B cell (primary cell): ENCODE measurements around the gene INSM1. TPM values are rescaled to one million over a fixed set of nuclear protein-coding genes. Genes with fewer than 3 reads are reported as not detected.

Experiments used
- ATAC-seq: fragments of 200-7000 bp; cut with Tn5 transposase; one replicate; pipeline ENCODE4 v1.10.0; 2021; ENCODE audit warnings: low read depth, mild to moderate bottlenecking, moderate number of reproducible peaks, moderate library complexity
- CTCF ChIA-PET: fragments of 350-600 bp; sonication (Branson Sonifier 250); formaldehyde crosslinking; loops from one replicate; lab custom pipeline; 2021; ENCODE audit warnings: antibody characterized with exemption, inconsistent platforms; lab: Charles Lee
- POLR2A ChIA-PET: fragments of 350-600 bp; sonication (Branson Sonifier 250); formaldehyde crosslinking; loops from one replicate; lab custom pipeline; 2021; ENCODE audit warnings: antibody characterized with exemption; lab: Charles Lee
- DNase-seq: peaks from one replicate; pipeline ENCODE4 v3.0.0; 2013
- H2AFZ ChIP-seq: 2 replicates; pipeline ENCODE4 v1.6.1; 2012; ENCODE audit warnings: mild to moderate bottlenecking, low read depth, low read length; ENCODE audit not compliant: insufficient read depth, poor library complexity, severe bottlenecking
- H3K27ac ChIP-seq, 2 donors: 1 replicate in 1 of 2; 2 replicates in 1 of 2; pipeline ENCODE4 v1.5.1; 2012 to 2013; ENCODE audit warnings: low read length in 2 of 2, mild to moderate bottlenecking in 2 of 2, moderate library complexity in 1 of 2
- H3K27me3 ChIP-seq, 4 experiments: fragments of 200-600 bp in 1 of 4; sonication (generic) in 1 of 4; replicated peaks in 1 of 4; 1 replicate in 2 of 4; 2 replicates in 2 of 4; pipeline versions ENCODE4 v1.6.1 to v1.7.0; 2013 to 2016; ENCODE audit warnings: low read length in 3 of 4, mild to moderate bottlenecking in 2 of 4, mixed read lengths in 1 of 4, moderate library complexity in 1 of 4; ENCODE audit not compliant: insufficient read depth in 4 of 4, control insufficient read depth in 3 of 4; ENCODE audit errors: control extremely low read depth in 1 of 4
- H3K36me3 ChIP-seq, 2 experiments: replicated peaks in 1 of 2; 1 replicate in 1 of 2; 2 replicates in 1 of 2; pipeline versions ENCODE4 v1.6.1 to v1.7.1; 2013; ENCODE audit warnings: low read length in 1 of 2; ENCODE audit not compliant: insufficient read depth in 2 of 2, control insufficient read depth in 1 of 2; ENCODE audit errors: control extremely low read depth in 1 of 2, extremely low read depth in 1 of 2
- H3K4me1 ChIP-seq, 2 donors: fragments of 200-600 bp in 1 of 2; sonication (generic) in 1 of 2; 1 replicate in 1 of 2; 2 replicates in 1 of 2; pipeline versions ENCODE4 v1.5.1 to v1.6.1; 2013 to 2017; ENCODE audit warnings: low read length in 2 of 2; ENCODE audit not compliant: control insufficient read depth in 2 of 2, insufficient read depth in 2 of 2
- H3K4me2 ChIP-seq: replicated peaks from 2 replicates; pipeline ENCODE3; 2012; ENCODE audit warnings: mild to moderate bottlenecking, low read depth, low read length; ENCODE audit not compliant: poor library complexity, severe bottlenecking
- H3K4me3 ChIP-seq, 5 experiments: fragments of 200-600 bp in 1 of 5; sonication (generic) in 1 of 5; 1 replicate in 3 of 5; 2 replicates in 2 of 5; pipeline versions ENCODE4 v1.5.1 to v1.7.0; 2011 to 2016; ENCODE audit warnings: low read length in 4 of 5, mild to moderate bottlenecking in 4 of 5, low read depth in 2 of 5, control low read depth in 1 of 5, moderate library complexity in 1 of 5; ENCODE audit not compliant: insufficient read depth in 1 of 5; ENCODE audit errors: control extremely low read depth in 1 of 5, extremely low read depth in 1 of 5
- H3K79me2 ChIP-seq: fragments of 200-600 bp; sonication (generic); one replicate; pipeline ENCODE4 v1.6.0; 2016; ENCODE audit warnings: low read length; ENCODE audit not compliant: control insufficient read depth, insufficient read depth
- H3K9ac ChIP-seq: fragments of 200-600 bp; sonication (generic); 2 replicates; pipeline ENCODE4 v1.6.1; 2017; ENCODE audit warnings: mild to moderate bottlenecking, low read length, moderate library complexity
- H3K9me3 ChIP-seq, 3 donors: one replicate each; pipeline versions ENCODE4 v1.6.1 to v1.7.1; 2013; ENCODE audit warnings: low read length in 2 of 3; ENCODE audit not compliant: control insufficient read depth in 2 of 3, insufficient read depth in 1 of 3; ENCODE audit errors: control extremely low read depth in 1 of 3
- H4K20me1 ChIP-seq: 2 replicates; pipeline ENCODE4 v1.6.0; 2012; ENCODE audit warnings: mild to moderate bottlenecking, low read length; ENCODE audit not compliant: insufficient read depth, control insufficient read depth, poor library complexity, severe bottlenecking
- H3K27ac Mint-ChIP-seq: one replicate; pipeline ENCODE4 v1.8.0; 2021; ENCODE audit warnings: mixed read lengths
- H3K27me3 Mint-ChIP-seq: one replicate; pipeline ENCODE4 v1.8.0; 2021; ENCODE audit warnings: mixed read lengths
- H3K4me1 Mint-ChIP-seq: one replicate; pipeline ENCODE4 v1.8.0; 2021; ENCODE audit warnings: mixed read lengths
- H3K4me3 Mint-ChIP-seq: one replicate; pipeline ENCODE4 v1.8.0; 2021; ENCODE audit warnings: mixed read lengths
- H3K9me3 Mint-ChIP-seq: one replicate; pipeline ENCODE4 v1.8.0; 2022; ENCODE audit warnings: mixed read lengths; ENCODE audit not compliant: insufficient read depth
- EZH2 ChIP-seq: IDR thresholded peaks from 2 replicates; pipeline ENCODE4 v1.6.1; 2012; ENCODE audit warnings: borderline replicate concordance, low read depth, mild to moderate bottlenecking, moderate library complexity, low read length; ENCODE audit not compliant: insufficient read depth, poor library complexity, severe bottlenecking
- WGBS: methylation state at CpG from one replicate; pipeline ENCODE4 v1.1.5; 2013; ENCODE audit warnings: missing lambda C conversion rate; ENCODE audit not compliant: insufficient coverage; 5-methylcytosine and 5-hydroxymethylcytosine counted together
- intact Hi-C: fragments of 100-400 bp; cut with micrococcal nuclease; formaldehyde crosslinking; loops from one replicate; pipeline ENCODE4 v1.10.0; 2022
- polyA plus RNA-seq: library from polyadenylated mRNA; depleted of rRNA; stranded (reverse); fragments of >200 nt; gene quantifications from 2 replicates; pipeline ENCODE4 v1.2.3, GENCODE V29; 2012
- total RNA-seq, 2 donors: library from RNA; stranded (reverse); fragments of 120-200 nt in 1 of 2; gene quantifications; 1 replicate in 1 of 2; 2 replicates in 1 of 2; pipeline versions ENCODE4 v1.2.3 to v1.2.4, GENCODE V29; 2013 to 2022
- TF ChIP-seq, protein P1 (sequence below): fragments of 200-600 bp; IDR thresholded peaks from one replicate; pipeline ENCODE4 v1.8.0; 2022; ENCODE audit warnings: antibody characterized with exemption, mild to moderate bottlenecking

The INSM1 gene
- total and polyA plus RNA-seq, 2 donors (not counting 1 experiment from before 2014, with no cell fraction given), result not detected

DNA sequence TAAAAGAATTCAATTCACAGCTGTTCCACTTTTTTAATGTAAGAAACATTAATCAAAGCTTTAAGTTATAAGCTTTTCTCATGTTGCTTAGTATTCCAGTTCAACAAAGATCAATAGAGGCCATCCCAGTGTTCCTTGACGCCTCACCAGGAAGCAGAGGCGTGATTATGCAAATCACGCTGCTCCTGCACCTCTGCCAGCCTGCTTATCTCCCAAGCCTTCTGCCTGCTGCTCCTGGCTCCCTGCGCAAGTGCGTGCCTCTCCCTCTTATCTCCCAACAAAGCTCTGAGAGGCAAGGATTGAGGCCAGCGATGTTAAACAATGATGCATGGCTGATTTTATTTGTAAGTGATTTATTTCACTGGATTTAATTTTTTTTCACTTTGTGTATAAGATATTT, 42.8 kb downstream of the INSM1 start:
- Histone ChIP-seq H3K9ac (no peak overlapping the region), H4K20me1 (no peaks in the 10 kb centered on the region), H3K4me1 (no peaks in the 10 kb centered on the region), H3K4me3 (no peak overlapping the region), H3K27ac (no peak overlapping the region), H3K9me3 (no peaks in the 10 kb centered on the region), H3K4me2 (no peak overlapping the region), H2AFZ (no peak overlapping the region), H3K36me3 (peaks cover 0 to 4% of the 10 kb centered on the region in 2 experiments), H3K27me3 (no peaks in the 10 kb centered on the region), H3K79me2 (no peaks in the 10 kb centered on the region)
- no peaks in the 10 kb centered on the region for H3K9me3 Mint-ChIP-seq
- 81% methylated on average over 3 of the region's 6 CpGs for WGBS
- ATAC-seq, result no peak
- no peak overlapping the region for H3K27ac Mint-ChIP-seq
- H3K27me3 Mint-ChIP-seq, result no peaks in the 10 kb centered on the region
- H3K4me3 Mint-ChIP-seq, result no peak overlapping the region
- ChIA-PET POLR2A (no interaction called here), CTCF (interaction anchor here (0.9 kb wide), 1 partner anchor 50 kb away, joined by 3 read pairs; no protein-coding TSS in a partner anchor)
- intact Hi-C loops, result no loop called here
- TF ChIP-seq, protein P1, sequence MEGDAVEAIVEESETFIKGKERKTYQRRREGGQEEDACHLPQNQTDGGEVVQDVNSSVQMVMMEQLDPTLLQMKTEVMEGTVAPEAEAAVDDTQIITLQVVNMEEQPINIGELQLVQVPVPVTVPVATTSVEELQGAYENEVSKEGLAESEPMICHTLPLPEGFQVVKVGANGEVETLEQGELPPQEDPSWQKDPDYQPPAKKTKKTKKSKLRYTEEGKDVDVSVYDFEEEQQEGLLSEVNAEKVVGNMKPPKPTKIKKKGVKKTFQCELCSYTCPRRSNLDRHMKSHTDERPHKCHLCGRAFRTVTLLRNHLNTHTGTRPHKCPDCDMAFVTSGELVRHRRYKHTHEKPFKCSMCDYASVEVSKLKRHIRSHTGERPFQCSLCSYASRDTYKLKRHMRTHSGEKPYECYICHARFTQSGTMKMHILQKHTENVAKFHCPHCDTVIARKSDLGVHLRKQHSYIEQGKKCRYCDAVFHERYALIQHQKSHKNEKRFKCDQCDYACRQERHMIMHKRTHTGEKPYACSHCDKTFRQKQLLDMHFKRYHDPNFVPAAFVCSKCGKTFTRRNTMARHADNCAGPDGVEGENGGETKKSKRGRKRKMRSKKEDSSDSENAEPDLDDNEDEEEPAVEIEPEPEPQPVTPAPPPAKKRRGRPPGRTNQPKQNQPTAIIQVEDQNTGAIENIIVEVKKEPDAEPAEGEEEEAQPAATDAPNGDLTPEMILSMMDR, result no peak
- no peak for TF ChIP-seq EZH2
- no peak for DNase-seq
- peaks cover 5% of the 10 kb centered on the region for H3K4me1 Mint-ChIP-seq

DNA sequence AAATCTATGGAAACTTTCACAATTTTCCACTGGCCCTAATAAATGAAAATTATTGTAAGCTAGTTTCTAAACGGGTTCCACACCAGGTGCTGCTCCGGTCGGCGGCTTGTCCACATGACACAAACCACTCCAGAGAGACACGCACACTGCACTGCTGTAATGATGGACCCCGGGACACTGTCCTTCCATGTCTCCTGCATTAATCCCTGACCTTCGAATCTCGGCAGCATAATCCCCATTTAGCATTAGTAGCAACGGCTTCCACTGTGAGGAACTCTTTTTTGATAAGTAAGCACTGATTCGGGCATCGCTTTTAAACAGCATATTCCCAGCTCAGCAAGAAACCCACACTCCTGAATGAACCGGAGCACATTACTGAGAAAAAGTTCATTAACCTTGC, 43.5 kb downstream of the INSM1 start:
- DNase-seq, result no peak
- H3K27ac Mint-ChIP-seq, result no peak overlapping the region
- H3K9ac ChIP-seq, result no peak overlapping the region
- no peaks in the 10 kb centered on the region for H3K9me3 Mint-ChIP-seq
- H3K27me3 Mint-ChIP-seq, result no peaks in the 10 kb centered on the region
- no peak for ATAC-seq
- H4K20me1 ChIP-seq, result no peaks in the 10 kb centered on the region
- ChIA-PET CTCF (no interaction called here), POLR2A (no interaction called here)
- no peak overlapping the region for H3K4me3 Mint-ChIP-seq
- H3K4me1 Mint-ChIP-seq, result peaks cover 5% of the 10 kb centered on the region
- H2AFZ ChIP-seq, result no peak overlapping the region
- no peaks in the 10 kb centered on the region for H3K27me3 ChIP-seq
- no peaks in the 10 kb centered on the region for H3K4me1 ChIP-seq
- no peaks in the 10 kb centered on the region for H3K79me2 ChIP-seq
- peaks cover 0 to 4% of the 10 kb centered on the region in 2 experiments for H3K36me3 ChIP-seq
- no peak overlapping the region for H3K4me2 ChIP-seq
- no peak overlapping the region for H3K27ac ChIP-seq
- H3K4me3 ChIP-seq, result no peak overlapping the region
- 89% methylated on average over 9 of the region's 12 CpGs for WGBS
- H3K9me3 ChIP-seq, result no peaks in the 10 kb centered on the region
- intact Hi-C loops, result no loop called here
- TF ChIP-seq EZH2, result no peak
- TF ChIP-seq, protein P1, result no peak
